Lower leg skin (tissue), 4 donors: ENCODE data around the gene NCKAP5. TPM values are rescaled to one million over a fixed set of nuclear protein-coding genes. Genes with fewer than 3 reads are reported as not detected.

ENCODE experiments used
- DNase-seq, 2 donors: peaks; one replicate each; pipeline ENCODE4 v3.0.0-alpha.2; 2019; ENCODE audit warnings: low spot score in 2 of 2
- H3K4me3 ChIP-seq: fragments of 200-600 bp; sonication (generic); 2 replicates; pipeline ENCODE4 v1.5.1; 2017; ENCODE audit warnings: mild to moderate bottlenecking, low read depth; ENCODE audit not compliant: poor library complexity, severe bottlenecking
- CTCF ChIP-seq, 3 donors: fragments of 450-650 bp; IDR thresholded peaks; one replicate each; pipeline ENCODE4 v1.5.1; 2016; ENCODE audit warnings: antibody characterized with exemption in 3 of 3, mild to moderate bottlenecking in 3 of 3, moderate library complexity in 2 of 3
- POLR2A ChIP-seq, 2 donors: fragments of 450-650 bp; IDR thresholded peaks; one replicate each; pipeline ENCODE4 v1.6.1; 2016 to 2017; ENCODE audit warnings: antibody characterized with exemption in 2 of 2, mild to moderate bottlenecking in 1 of 2, moderate library complexity in 1 of 2
- WGBS, 2 donors: methylation state at CpG; one replicate each; pipeline ENCODE4 v1.1.5; 2018; 5-methylcytosine and 5-hydroxymethylcytosine counted together
- intact Hi-C: fragments of 100-400 bp; cut with DNase I; formaldehyde crosslinking; loops from one replicate; pipeline ENCODE4 v1.15.0; 2023; ENCODE audit warnings: low total_unique reads
- total RNA-seq, 4 donors: library from RNA; depleted of rRNA; stranded (reverse); fragments of >200 nt; gene quantifications; one replicate each; pipeline ENCODE4 v1.1.0, GENCODE V29; 2016

Gene NCKAP5
- total RNA-seq, 4 donors from 2014 or later: 2.0 to 5.1 (median 3.6) TPM

GRCh38 chr2:132936261-132936660 is 632.0 kb downstream of the NCKAP5 start:
- intact Hi-C loops: no loop called here
- WGBS, 2 donors: 13 to 17% methylated on average over 1 of the region's 1 CpG
- H3K4me3 ChIP-seq: no peak overlapping the region
- TF ChIP-seq CTCF (IDR thresholded peaks at IDR 0.05) (no peak), POLR2A (IDR thresholded peaks at IDR 0.05) (no peak)
- no peak for DNase-seq

GRCh38 chr2:132929786-132930185 is 638.5 kb downstream of the NCKAP5 start:
- WGBS, 2 donors: 44 to 54% methylated on average over 6 of the region's 6 CpGs
- no peak overlapping the region for H3K4me3 ChIP-seq
- DNase-seq: no peak
- intact Hi-C loops: no loop called here
- TF ChIP-seq CTCF (IDR thresholded peaks at IDR 0.05) (no peak), POLR2A (IDR thresholded peaks at IDR 0.05) (no peak)

GRCh38 chr2:132923787-132924186 is 644.5 kb downstream of the NCKAP5 start:
- TF ChIP-seq CTCF (IDR thresholded peaks at IDR 0.05): no peak
- TF ChIP-seq POLR2A (IDR thresholded peaks at IDR 0.05): no peak
- no peak overlapping the region for H3K4me3 ChIP-seq
- 78 to 82% methylated on average over 3 of the region's 3 CpGs for whole genome bisulfite sequencing, 2 donors
- intact Hi-C loops: no loop called here
- no peak for DNase-seq

- intact Hi-C loops: no loop called here
- TF ChIP-seq POLR2A (IDR thresholded peaks at IDR 0.05) (no peak), CTCF (IDR thresholded peaks at IDR 0.05) (no peak)
- WGBS, 2 donors: 62 to 67% methylated on average over 6 of the region's 6 CpGs
- H3K4me3 ChIP-seq: no peak overlapping the region
- DNase-seq: no peak
These were observed 652.3 kb downstream of the NCKAP5 start for GRCh38 chr2:132915812-132916549.

- no peak for TF ChIP-seq CTCF (IDR thresholded peaks at IDR 0.05)
- TF ChIP-seq POLR2A (IDR thresholded peaks at IDR 0.05): no peak
- WGBS, 2 donors: 59 to 72% methylated on average over 8 of the region's 8 CpGs
- H3K4me3 ChIP-seq: no peak overlapping the region
- DNase-seq: no peak
- intact Hi-C loops: no loop called here
These were observed 656.2 kb downstream of the NCKAP5 start for GRCh38 chr2:132911726-132912724.
